Testis (tissue), 3 donors: ENCODE measurements around the gene MED9. TPM values are rescaled to one million over a fixed set of nuclear protein-coding genes. Genes with fewer than 3 reads are reported as not detected.

ENCODE experiments used
- DNase-seq: peaks from one replicate; pipeline ENCODE4 v3.0.0-alpha.2; 2019
- H3K27ac ChIP-seq, 2 donors: fragments of 200-600 bp; sonication (generic); one replicate each; pipeline ENCODE4 v1.5.1; 2019
- H3K27me3 ChIP-seq: fragments of 200-600 bp; sonication (generic); one replicate; pipeline ENCODE4 v1.5.1; 2019
- H3K36me3 ChIP-seq: fragments of 200-600 bp; sonication (generic); one replicate; pipeline ENCODE4 v1.5.1; 2017; ENCODE audit warnings: low read depth; ENCODE audit errors: missing control alignments
- H3K4me1 ChIP-seq: fragments of 200-600 bp; sonication (generic); one replicate; pipeline ENCODE4 v1.5.1; 2019
- H3K4me3 ChIP-seq, 2 donors: fragments of 200-600 bp; sonication (generic); one replicate each; pipeline ENCODE4 v1.5.1; 2017 to 2019
- H3K9me3 ChIP-seq: fragments of 200-600 bp; sonication (generic); one replicate; pipeline ENCODE4 v1.5.1; 2017
- CTCF ChIP-seq, 3 experiments: fragments of 450-650 bp in 2 of 3; fragments of 200-600 bp in 1 of 3; sonication (generic) in 1 of 3; IDR thresholded peaks; one replicate each; pipeline ENCODE4 v1.5.1; 2016 to 2019; ENCODE audit warnings: antibody characterized with exemption in 3 of 3, mild to moderate bottlenecking in 2 of 3, moderate library complexity in 1 of 3
- POLR2A ChIP-seq: fragments of 450-650 bp; IDR thresholded peaks from one replicate; pipeline ENCODE4 v1.6.1; 2017; ENCODE audit warnings: antibody characterized with exemption, mild to moderate bottlenecking, moderate library complexity
- WGBS, 2 donors: methylation state at CpG; one replicate each; pipeline ENCODE4 v1.1.5; 2018; 5-methylcytosine and 5-hydroxymethylcytosine counted together
- intact Hi-C: fragments of 100-400 bp; cut with DNase I; formaldehyde crosslinking; loops from one replicate; pipeline ENCODE4 v1.15.1; 2023; ENCODE audit warnings: low total_unique reads
- polyA plus RNA-seq: library from polyadenylated mRNA; stranded (reverse); fragments of 350-450 nt; fragmentation: Illumina TruSeq; extraction: RNeasy Lipid Tissue Mini Kit (QIAGEN cat#74804); gene quantifications from one replicate; pipeline ENCODE4 v1.2.3, GENCODE V29; 2014; ENCODE audit warnings: low read depth, low replicate concordance; ENCODE audit not compliant: insufficient read depth
- total RNA-seq, 2 donors: library from RNA; depleted of rRNA; stranded (reverse); fragments of >200 nt; gene quantifications; one replicate each; pipeline ENCODE4 v1.2.3, GENCODE V29; 2016

Gene MED9
- total and polyA plus RNA-seq, 3 donors from 2014 or later, result 18.8 to 42.6 (median 35.9) TPM

DNA sequence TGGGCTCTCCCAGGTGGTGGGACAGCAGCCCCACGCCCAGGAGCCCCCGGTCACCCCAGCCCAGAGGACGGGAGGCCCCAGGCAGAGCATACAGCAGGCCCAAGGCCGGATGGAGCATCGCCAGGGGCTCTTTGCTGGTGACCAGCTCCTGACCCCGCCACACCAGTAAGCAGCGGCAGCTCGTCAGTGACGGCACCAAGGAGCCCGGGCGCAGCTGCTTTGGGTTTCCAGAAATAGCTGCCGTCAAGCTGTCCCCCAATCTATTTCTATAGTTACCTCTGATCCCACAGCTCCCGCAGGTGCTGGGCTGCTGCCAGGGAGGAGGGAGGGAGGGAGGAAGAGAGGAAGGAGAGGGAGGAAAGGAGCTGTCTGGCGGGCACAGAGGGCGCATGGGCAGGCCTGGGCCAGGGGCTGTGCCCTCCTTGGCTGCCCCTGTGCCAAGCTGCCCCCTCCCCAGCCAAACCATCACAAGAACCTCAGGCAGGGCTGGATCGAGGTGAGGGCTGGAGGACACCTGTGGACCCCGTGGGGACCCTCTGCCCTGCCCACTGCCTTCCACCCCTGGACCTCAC is 30.2 kb downstream of the MED9 start:
- intact Hi-C loops, result no loop called here
- Histone ChIP-seq H3K9me3 (no peaks in the 10 kb centered on the region), H3K27ac (no peak overlapping the region), H3K4me3 (no peak overlapping the region), H3K4me1 (peaks cover 3% of the 10 kb centered on the region), H3K27me3 (no peaks in the 10 kb centered on the region), H3K36me3 (no peaks in the 10 kb centered on the region)
- 55 to 76% methylated on average over 14 to 16 of the region's 17 CpGs for WGBS, 2 donors
- no peak for DNase-seq
- no peak for TF ChIP-seq POLR2A
- no peak for TF ChIP-seq CTCF (IDR thresholded peaks at IDR 0.05)

GRCh38 chr17:17507465-17508011 is 30.7 kb downstream of the MED9 start:
- peaks cover 3% of the 10 kb centered on the region for H3K4me1 ChIP-seq
- H3K36me3 ChIP-seq, result no peaks in the 10 kb centered on the region
- TF ChIP-seq CTCF (IDR thresholded peaks at IDR 0.05) (no peak), POLR2A (no peak)
- intact Hi-C loops, result no loop called here
- H3K9me3 ChIP-seq, result no peaks in the 10 kb centered on the region
- 85 to 90% methylated on average over 3 to 16 of the region's 16 CpGs for WGBS, 2 donors
- no peaks in the 10 kb centered on the region for H3K27me3 ChIP-seq
- no peak for DNase-seq
- H3K4me3 ChIP-seq, result no peak overlapping the region
- no peak overlapping the region for H3K27ac ChIP-seq

DNA sequence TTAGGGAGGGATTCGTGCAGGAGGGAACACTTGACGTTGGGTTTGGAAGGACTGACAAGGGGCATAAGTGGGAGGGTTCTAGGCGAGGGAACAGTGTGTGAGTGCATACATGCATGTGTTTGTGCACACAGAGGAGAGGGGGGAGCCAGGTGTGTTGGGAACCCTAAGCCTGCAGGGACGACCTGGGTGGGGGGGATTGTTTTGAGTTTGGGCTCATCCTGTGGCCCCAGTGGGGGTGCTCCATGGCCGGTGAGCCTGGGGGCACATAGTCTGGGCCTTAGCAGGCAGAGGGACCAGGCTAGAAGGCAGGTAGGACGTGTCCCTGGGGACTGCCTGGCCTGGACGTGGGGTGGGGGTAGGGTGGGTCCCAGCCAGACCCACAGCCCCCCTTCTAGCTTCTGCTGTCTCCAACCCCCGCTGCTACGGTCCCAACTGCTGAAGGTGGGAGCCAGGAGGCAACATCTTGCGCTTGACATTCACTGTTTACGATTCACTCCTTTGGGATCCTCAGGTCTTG is 31.3 kb downstream of the MED9 start:
- H3K9me3 ChIP-seq, result no peaks in the 10 kb centered on the region
- 89% methylated on average over 10 to 11 of the region's 11 CpGs for WGBS, 2 donors
- no peaks in the 10 kb centered on the region for H3K36me3 ChIP-seq
- H3K27me3 ChIP-seq, result no peaks in the 10 kb centered on the region
- TF ChIP-seq POLR2A, result no peak
- TF ChIP-seq CTCF (IDR thresholded peaks at IDR 0.05), result no peak
- no peak overlapping the region for H3K27ac ChIP-seq
- intact Hi-C loops, result no loop called here
- H3K4me3 ChIP-seq, result no peak overlapping the region
- peaks cover 3% of the 10 kb centered on the region for H3K4me1 ChIP-seq
- DNase-seq, result no peak

GRCh38 chr17:17508646-17509591 is 32.1 kb downstream of the MED9 start:
- Histone ChIP-seq H3K27ac (no peak overlapping the region), H3K4me3 (no peak overlapping the region), H3K36me3 (no peaks in the 10 kb centered on the region), H3K27me3 (no peaks in the 10 kb centered on the region), H3K9me3 (no peaks in the 10 kb centered on the region), H3K4me1 (peaks cover 3% of the 10 kb centered on the region)
- 85 to 92% methylated on average over 27 to 33 of the region's 33 CpGs for WGBS, 2 donors
- intact Hi-C loops, result no loop called here
- TF ChIP-seq CTCF (IDR thresholded peaks at IDR 0.05), result no peak
- TF ChIP-seq POLR2A, result no peak
- no peak for DNase-seq
